Measurements from ENCODE around the gene ARHGAP1.

Gene ARHGAP1

GRCh38 chr11:46681814-46682213 lies 18.6 kb downstream of the ARHGAP1 start:
- TF ChIP-seq CTCF (IDR thresholded peaks at IDR 0.05; ENCODE audit: insufficient read depth, missing control alignments): no peak
- no peak for FAIRE-seq
- DNase-seq (ENCODE audit: insufficient read length, low spot score): no peak

GRCh38 chr11:46680815-46681214 lies 19.6 kb downstream of the ARHGAP1 start:
- FAIRE-seq (no peak), DNase-seq (ENCODE audit: insufficient read length, low spot score) (no peak)
- no peak for TF ChIP-seq CTCF (IDR thresholded peaks at IDR 0.05; ENCODE audit: insufficient read depth, missing control alignments)

- no peak for DNase-seq (ENCODE audit: insufficient read length, low spot score)
- no peak for TF ChIP-seq CTCF (IDR thresholded peaks at IDR 0.05; ENCODE audit: insufficient read depth, missing control alignments)
- no peak for FAIRE-seq
Observed at GRCh38 chr11:46680164-46680760, 20.2 kb downstream of the ARHGAP1 start.

- FAIRE-seq (no peak), DNase-seq (ENCODE audit: insufficient read length, low spot score) (no peak)
- TF ChIP-seq CTCF (IDR thresholded peaks at IDR 0.05; ENCODE audit: insufficient read depth, missing control alignments): no peak
Observed at GRCh38 chr11:46679241-46680163, 20.9 kb downstream of the ARHGAP1 start.

- DNase-seq (ENCODE audit: insufficient read length, low spot score): no peak
- no peak for TF ChIP-seq CTCF (IDR thresholded peaks at IDR 0.05; ENCODE audit: insufficient read depth, missing control alignments)
- no peak for FAIRE-seq
Observed at GRCh38 chr11:46678741-46679130, 21.7 kb downstream of the ARHGAP1 start.

- no peak for TF ChIP-seq CTCF (IDR thresholded peaks at IDR 0.05; ENCODE audit: insufficient read depth, missing control alignments)
- DNase-seq (ENCODE audit: insufficient read length, low spot score) (no peak), FAIRE-seq (no peak)
Observed at GRCh38 chr11:46677991-46678740, 22.3 kb downstream of the ARHGAP1 start.
